IMR-90 (cell line): ENCODE results near the gene IL22RA1.

Source experiments
- BHLHE40 ChIP-seq: fragments of 150-350 bp; IDR thresholded peaks from 2 replicates; pipeline ENCODE4 v1.6.1; 2016; ENCODE audit warnings: mild to moderate bottlenecking, low read depth, low read length
- CTCF ChIP-seq: conservative IDR thresholded peaks from 2 replicates; pipeline ENCODE4 v1.5.1; 2012; ENCODE audit warnings: mild to moderate bottlenecking, low read depth, low read length, improper control_type of control experiment
- POLR2A ChIP-seq: IDR thresholded peaks from 2 replicates; pipeline ENCODE4 v1.6.1; 2012; ENCODE audit warnings: mild to moderate bottlenecking, low read depth, low read length
- USF2 ChIP-seq: fragments of 150-350 bp; IDR thresholded peaks from 2 replicates; pipeline ENCODE4 v1.6.1; 2017; ENCODE audit warnings: mild to moderate bottlenecking, antibody characterized with exemption, low read length, low read depth

- no peak for TF ChIP-seq USF2
- no peak for TF ChIP-seq POLR2A
- no peak for TF ChIP-seq CTCF
- no peak for TF ChIP-seq BHLHE40
Measured at GRCh38 chr1:24127801-24128363, 15.1 kb downstream of the IL22RA1 start.
